ENCODE data around the gene ARHGAP15.

ARHGAP15 gene

GRCh38 chr2:143600116-143600515, 470.9 kb downstream of the ARHGAP15 start:
- no peaks in the 10 kb centered on the region for H3K79me2 ChIP-seq (ENCODE audit: control insufficient read depth, low read length)
- H3K4me3 ChIP-seq (ENCODE audit: low read length): no peak overlapping the region
- no peaks in the 10 kb centered on the region for H3K27me3 ChIP-seq (ENCODE audit: control insufficient read depth, low read length)
- no peaks in the 10 kb centered on the region for H3K4me1 ChIP-seq (ENCODE audit: control insufficient read depth, low read length)
- no peaks in the 10 kb centered on the region for H3F3A ChIP-seq (ENCODE audit: control insufficient read depth, insufficient read depth)
- TF ChIP-seq CTCF (IDR thresholded peaks at IDR 0.05; ENCODE audit: low read depth, low read length, poor library complexity, severe bottlenecking): no peak
- TF ChIP-seq EZH2phosphoT487 (IDR thresholded peaks at IDR 0.05; ENCODE audit: borderline replicate concordance, low read length): no peak
- no peaks in the 10 kb centered on the region for H4K20me1 ChIP-seq (ENCODE audit: control insufficient read depth, insufficient read depth, low read depth, low read length)
- H3K9me2 ChIP-seq (replicated peaks; ENCODE audit: control insufficient read depth, low read length): no peaks in the 10 kb centered on the region
- no peaks in the 10 kb centered on the region for H3K36me3 ChIP-seq (ENCODE audit: control insufficient read depth, low read length)
- no peaks in the 10 kb centered on the region for H3K9me3 ChIP-seq (ENCODE audit: control insufficient read depth, insufficient read depth, low read length)
- no peak overlapping the region for H3K27ac ChIP-seq (ENCODE audit: low read depth, low read length)
- H3K4me2 ChIP-seq (ENCODE audit: low read length): no peak overlapping the region

GRCh38 chr2:143601828-143602227, 472.6 kb downstream of the ARHGAP15 start:
- Histone ChIP-seq H3K79me2 (ENCODE audit: control insufficient read depth, low read length) (no peaks in the 10 kb centered on the region), H3F3A (ENCODE audit: control insufficient read depth, insufficient read depth) (no peaks in the 10 kb centered on the region), H3K36me3 (ENCODE audit: control insufficient read depth, low read length) (no peaks in the 10 kb centered on the region), H3K9me3 (ENCODE audit: control insufficient read depth, insufficient read depth, low read length) (no peaks in the 10 kb centered on the region), H3K4me2 (ENCODE audit: low read length) (no peak overlapping the region), H3K27me3 (ENCODE audit: control insufficient read depth, low read length) (no peaks in the 10 kb centered on the region), H3K9me2 (replicated peaks; ENCODE audit: control insufficient read depth, low read length) (no peaks in the 10 kb centered on the region), H4K20me1 (ENCODE audit: control insufficient read depth, insufficient read depth, low read depth, low read length) (no peaks in the 10 kb centered on the region), H3K4me1 (ENCODE audit: control insufficient read depth, low read length) (no peaks in the 10 kb centered on the region), H3K27ac (ENCODE audit: low read depth, low read length) (no peak overlapping the region), H3K4me3 (ENCODE audit: low read length) (no peak overlapping the region)
- TF ChIP-seq EZH2phosphoT487 (IDR thresholded peaks at IDR 0.05; ENCODE audit: borderline replicate concordance, low read length) (no peak), CTCF (IDR thresholded peaks at IDR 0.05; ENCODE audit: low read depth, low read length, poor library complexity, severe bottlenecking) (no peak)

- TF ChIP-seq EZH2phosphoT487 (IDR thresholded peaks at IDR 0.05; ENCODE audit: borderline replicate concordance, low read length) (no peak), CTCF (IDR thresholded peaks at IDR 0.05; ENCODE audit: low read depth, low read length, poor library complexity, severe bottlenecking) (no peak)
- Histone ChIP-seq H3K79me2 (ENCODE audit: control insufficient read depth, low read length) (no peaks in the 10 kb centered on the region), H3K4me3 (ENCODE audit: low read length) (no peak overlapping the region)
These were observed 473.9 kb downstream of the ARHGAP15 start for GRCh38 chr2:143603035-143603655.

More at GRCh38 chr2:143603035-143603655, 473.9 kb downstream of the ARHGAP15 start:
- H3F3A ChIP-seq (ENCODE audit: control insufficient read depth, insufficient read depth): no peaks in the 10 kb centered on the region
- H3K4me2 ChIP-seq (ENCODE audit: low read length): no peak overlapping the region
- H3K9me2 ChIP-seq (replicated peaks; ENCODE audit: control insufficient read depth, low read length): no peaks in the 10 kb centered on the region
- no peaks in the 10 kb centered on the region for H4K20me1 ChIP-seq (ENCODE audit: control insufficient read depth, insufficient read depth, low read depth, low read length)
- H3K27me3 ChIP-seq (ENCODE audit: control insufficient read depth, low read length): no peaks in the 10 kb centered on the region
- no peaks in the 10 kb centered on the region for H3K4me1 ChIP-seq (ENCODE audit: control insufficient read depth, low read length)
- no peaks in the 10 kb centered on the region for H3K36me3 ChIP-seq (ENCODE audit: control insufficient read depth, low read length)
- no peaks in the 10 kb centered on the region for H3K9me3 ChIP-seq (ENCODE audit: control insufficient read depth, insufficient read depth, low read length)
- H3K27ac ChIP-seq (ENCODE audit: low read depth, low read length): no peak overlapping the region
